HG03520 (cell line): ENCODE data around the gene BCL2L11.

Experiments used
- ATAC-seq: cut with Tn5 transposase; IDR thresholded peaks from one replicate; pipeline ENCODE4 v1.9.1; 2021; ENCODE audit warnings: mild to moderate bottlenecking, moderate library complexity; ENCODE audit not compliant: unreplicated experiment

BCL2L11 gene

GRCh38 chr2:111142101-111142500 is 21.4 kb downstream of the BCL2L11 start:
- no peak for ATAC-seq

DNA sequence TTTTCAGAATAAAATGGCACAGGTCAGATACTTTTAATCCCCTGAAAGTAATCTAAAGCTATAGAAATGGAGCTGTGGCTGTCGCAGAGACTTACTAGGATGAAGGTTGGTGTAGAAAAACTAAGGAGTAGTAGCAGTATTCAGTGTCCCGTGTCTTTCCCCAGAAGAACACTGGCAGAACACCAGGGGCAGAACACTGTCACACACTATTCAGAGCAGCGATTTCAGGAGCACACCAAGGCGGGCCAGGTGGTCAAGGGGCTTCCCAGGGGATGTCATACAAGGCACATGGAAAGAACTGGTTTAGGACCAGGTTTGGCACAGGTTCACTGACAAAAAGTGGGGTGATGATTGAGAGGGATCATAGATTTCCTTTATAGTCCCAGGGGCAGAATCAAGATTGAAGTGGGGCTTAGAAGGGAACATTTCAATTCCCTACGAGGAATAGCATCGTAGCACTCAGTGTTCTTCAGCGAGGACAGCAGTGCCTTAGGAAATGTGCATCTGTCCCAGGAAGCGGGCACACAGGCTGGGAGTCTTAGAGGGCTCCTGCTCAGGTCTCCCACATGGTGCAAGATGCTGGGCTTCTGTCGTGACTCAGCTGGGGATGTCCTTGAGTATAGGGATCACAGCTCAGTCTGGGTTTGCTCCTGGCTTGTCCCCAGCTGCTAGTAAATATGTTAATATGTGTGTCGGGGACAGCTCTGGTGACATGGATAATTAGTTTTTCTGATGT is 22.6 kb downstream of the BCL2L11 start:
- no peak for ATAC-seq

- ATAC-seq: no peak
These were observed 23.1 kb downstream of the BCL2L11 start for GRCh38 chr2:111143843-111144198.

DNA sequence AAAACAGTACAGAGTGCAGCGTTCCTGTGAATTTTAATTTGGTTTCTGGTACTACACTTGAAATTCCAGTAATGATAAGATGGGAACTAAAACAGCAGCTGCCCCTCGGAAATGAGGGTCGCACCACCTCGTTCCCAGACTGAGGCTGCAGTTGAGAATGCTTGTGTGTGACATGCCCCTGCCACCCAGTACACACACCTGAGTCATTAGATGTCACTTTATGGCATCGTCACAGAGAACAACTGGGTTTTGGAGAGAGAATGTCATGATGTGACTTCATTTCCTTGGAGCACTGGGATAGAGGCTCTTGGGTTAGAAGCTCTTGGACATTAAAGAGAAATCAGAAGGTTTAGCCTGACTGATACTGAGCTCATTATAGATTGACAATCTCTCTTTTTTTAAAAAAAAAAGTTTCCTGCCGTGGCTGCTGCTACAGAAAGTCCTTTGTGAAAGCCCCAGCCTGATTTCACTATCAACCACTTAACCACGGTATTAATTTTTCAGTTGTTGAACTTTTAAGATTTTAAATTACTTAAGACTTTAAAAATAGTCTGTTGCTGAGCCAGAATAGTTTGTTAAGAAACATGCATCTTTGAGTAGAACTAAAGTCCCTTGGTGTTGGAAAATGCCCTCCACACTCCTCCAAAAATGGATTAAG is 24.5 kb downstream of the BCL2L11 start:
- ATAC-seq: no peak

DNA sequence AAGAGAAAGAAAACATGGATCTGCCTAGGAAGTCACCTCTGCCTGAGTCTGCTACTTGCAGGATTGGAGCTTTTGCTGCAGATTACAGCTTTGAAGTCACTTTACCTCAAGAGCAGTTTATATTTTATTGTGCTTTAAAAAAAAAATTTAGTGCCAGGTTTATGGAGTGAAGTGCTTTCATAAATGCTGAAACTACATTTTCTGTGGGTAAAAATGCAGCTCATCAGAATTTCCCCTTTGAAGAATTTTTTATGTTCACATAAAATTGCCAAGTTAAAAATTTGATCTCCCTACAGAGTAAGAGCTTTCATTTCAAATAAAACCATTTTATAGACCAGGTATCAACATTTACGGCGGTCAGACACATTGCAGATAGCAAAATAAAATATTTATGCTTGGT is 25.2 kb downstream of the BCL2L11 start:
- ATAC-seq: no peak

DNA sequence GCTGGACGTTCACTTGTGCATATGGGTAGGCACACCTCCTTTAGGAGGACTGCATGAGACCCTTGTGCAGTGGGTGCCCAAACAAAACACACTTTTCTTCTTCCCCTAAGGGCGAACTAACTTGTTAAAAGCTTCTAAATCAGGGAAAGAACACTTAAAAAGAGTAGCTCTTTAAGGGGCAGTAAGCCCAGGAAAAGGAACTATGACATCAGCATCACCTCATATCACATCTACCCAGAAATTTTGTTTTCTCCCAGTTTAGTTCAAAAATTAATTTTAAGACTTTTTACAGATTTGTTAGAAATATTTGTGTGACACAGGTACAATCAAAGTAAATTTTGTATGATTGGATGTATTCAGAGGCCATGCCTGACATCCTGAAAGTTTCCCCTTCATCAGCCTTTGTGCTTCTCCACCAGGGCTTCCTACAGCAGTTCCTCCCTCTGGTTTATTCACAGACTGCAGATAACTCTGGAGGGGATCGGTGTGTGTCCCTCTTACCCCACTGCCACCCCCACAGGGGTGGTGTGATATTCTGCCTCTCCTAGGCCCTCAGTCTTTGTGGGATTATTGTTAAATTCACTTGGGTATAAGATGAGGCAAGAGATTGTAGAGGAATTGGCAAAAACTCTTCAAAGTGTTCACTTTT is 27.6 kb downstream of the BCL2L11 start:
- no peak for ATAC-seq

DNA sequence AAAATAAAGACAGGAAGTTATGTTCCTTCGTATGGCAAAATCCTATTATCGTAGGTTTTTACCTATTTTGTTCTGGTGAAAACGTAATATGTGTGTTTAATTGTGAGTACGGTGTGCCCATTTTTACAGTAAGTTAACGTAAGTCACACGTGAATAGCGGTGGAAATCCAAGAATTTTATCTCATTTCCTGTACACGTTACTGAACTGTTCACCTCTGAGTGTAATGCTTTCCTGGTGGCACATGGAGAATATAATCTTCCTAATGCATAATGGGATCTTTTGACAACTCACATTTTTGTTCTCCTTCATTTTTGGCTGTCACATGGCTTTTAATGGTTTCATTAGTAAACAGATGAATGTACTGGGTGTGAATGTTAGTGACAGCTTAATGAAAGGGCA is 28.2 kb downstream of the BCL2L11 start:
- no peak for ATAC-seq

- no peak for ATAC-seq
These were observed 29.3 kb downstream of the BCL2L11 start for GRCh38 chr2:111149882-111150455.

GRCh38 chr2:111154758-111155157 is 34.0 kb downstream of the BCL2L11 start:
- ATAC-seq: no peak

GRCh38 chr2:111155610-111156009 is 34.9 kb downstream of the BCL2L11 start:
- ATAC-seq: no peak

GRCh38 chr2:111156529-111156928 is 35.8 kb downstream of the BCL2L11 start:
- no peak for ATAC-seq

DNA sequence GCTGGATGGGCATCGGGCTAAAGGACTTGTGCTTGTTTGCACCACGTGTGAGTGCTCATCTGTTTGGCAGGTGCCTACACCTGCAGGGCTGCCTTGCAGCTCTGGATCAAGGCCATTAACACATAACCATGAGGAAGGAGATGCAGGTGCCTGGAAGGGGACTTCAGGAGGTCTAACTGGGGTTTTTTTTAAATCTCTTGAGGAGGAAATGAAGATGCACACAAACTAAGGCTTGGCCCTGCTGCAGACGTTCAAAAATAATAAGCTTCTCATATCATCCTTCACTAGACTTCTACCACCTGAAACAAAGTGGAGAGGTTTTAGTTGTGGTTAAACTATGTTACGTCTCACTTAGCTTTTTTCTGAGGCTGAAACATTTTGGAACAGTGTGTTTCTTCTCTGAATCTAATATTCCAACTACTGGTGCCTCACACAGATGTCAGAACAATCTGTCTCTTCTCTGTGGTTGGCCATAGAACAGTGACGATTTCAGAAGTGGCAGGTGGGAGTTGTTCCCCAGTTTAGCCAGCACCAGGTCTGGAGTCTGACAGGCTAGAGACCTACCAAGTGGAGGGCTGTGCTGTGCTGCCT is 36.5 kb downstream of the BCL2L11 start:
- ATAC-seq: peak; percentile 34

- peak; percentile 72 for ATAC-seq
These were observed 37.1 kb downstream of the BCL2L11 start for GRCh38 chr2:111157798-111158197.

DNA sequence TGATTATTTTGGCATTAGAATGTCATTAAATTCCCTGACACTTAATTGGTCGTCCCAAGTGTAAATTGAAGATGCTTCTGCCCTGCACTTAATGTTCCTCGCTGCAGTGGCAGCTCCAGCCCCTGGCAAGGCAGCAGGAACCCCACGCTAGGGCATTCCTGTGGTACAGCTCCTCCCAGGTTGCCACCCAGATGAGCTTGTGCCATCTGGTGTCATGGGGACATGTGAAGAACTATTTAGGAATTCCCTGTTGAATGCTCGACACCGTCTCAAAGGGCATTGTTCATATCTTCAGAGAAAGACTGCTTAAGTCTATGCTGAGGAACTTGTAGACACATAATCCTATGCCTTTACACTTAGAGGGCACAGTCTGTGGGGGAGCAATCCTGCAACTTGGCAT is 38.9 kb downstream of the BCL2L11 start:
- ATAC-seq: no peak

DNA sequence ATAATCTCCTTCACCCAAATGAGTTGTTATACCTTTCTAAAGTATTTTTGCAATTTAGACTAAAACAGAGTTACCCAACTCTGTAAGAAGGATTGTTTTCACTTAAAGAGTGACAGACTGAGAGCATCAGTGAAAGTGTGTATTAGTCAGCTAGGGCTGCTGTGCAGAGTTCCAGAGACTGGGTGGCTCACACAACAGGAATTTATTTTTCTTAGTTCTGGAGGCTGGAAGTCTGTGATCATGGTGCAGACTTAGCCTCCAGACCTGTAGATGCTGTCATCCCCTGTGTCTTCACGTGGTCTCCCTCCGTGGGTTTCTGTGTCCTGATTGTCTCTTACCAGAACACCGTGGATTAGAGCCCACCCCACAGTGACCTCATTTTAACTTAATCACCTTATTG is 40.0 kb downstream of the BCL2L11 start:
- ATAC-seq: no peak

DNA sequence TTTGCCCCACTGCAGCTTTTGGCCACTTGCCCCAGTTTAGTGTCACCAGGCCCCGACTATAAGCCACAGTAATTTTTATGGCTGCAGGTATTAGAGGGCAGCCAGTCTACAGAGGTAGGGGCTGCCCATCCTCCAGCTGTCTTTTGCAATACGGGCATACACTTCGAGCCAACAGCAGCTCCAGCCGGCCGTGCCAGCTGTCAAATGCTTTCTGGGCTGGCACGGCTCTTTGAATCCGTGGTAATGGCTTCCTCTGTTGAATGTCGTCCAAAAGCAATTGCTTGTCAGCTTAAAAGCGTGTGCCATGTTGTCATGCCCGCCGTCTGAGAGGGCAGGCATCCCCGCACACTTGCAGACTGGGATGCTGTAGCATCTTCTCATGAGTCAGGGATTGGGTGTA is 41.3 kb downstream of the BCL2L11 start:
- no peak for ATAC-seq

DNA sequence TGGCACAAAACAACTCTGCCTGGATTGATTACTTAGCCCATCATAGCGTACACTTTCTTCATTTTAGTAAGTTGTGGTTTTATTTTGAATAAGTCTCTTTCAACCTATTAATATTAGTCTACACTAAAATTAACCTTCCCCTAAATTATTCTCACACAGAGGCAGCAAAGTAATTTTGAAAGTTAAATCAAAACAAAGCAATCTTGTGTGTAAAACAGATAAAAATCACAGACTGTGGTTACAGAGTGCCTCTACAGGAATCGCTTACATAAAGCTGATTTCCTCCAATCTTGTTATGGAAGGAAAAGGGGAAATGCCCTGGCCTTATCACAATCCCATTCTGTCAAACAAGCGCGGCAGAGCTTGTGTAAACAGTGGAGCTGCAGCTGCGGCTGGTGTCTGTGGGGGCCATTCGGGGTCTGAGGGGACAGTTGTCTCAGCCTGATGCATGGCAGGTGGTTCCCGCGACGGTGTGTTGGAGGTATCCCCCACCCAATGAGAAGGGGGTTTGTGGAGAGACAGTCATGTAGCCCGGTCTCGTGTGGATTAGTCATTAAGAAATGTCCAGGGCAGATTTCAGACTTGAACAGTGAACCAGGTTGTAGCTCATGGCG is 42.1 kb downstream of the BCL2L11 start:
- ATAC-seq: no peak

- ATAC-seq: no peak
These were observed 43.4 kb downstream of the BCL2L11 start for GRCh38 chr2:111164078-111164477.

- no peak for ATAC-seq
These were observed 44.4 kb downstream of the BCL2L11 start for GRCh38 chr2:111165084-111165483.

- ATAC-seq: no peak
These were observed 45.4 kb downstream of the BCL2L11 start for GRCh38 chr2:111166115-111166514.
